SK-N-SH (cell line): Measurements from ENCODE around the gene SOX10.

ENCODE experiments used
- EP300 ChIP-seq, 2 experiments: IDR thresholded peaks; 2 replicates each; pipeline versions ENCODE4 v1.4.0 to v1.6.1; 2012; ENCODE audit warnings: borderline replicate concordance in 1 of 2, low read depth in 1 of 2, low read length in 1 of 2
- GABPA ChIP-seq: IDR thresholded peaks from 2 replicates; pipeline ENCODE4 v1.4.0; 2012; ENCODE audit warnings: low read depth, mild to moderate bottlenecking
- NFIC ChIP-seq: IDR thresholded peaks from 2 replicates; pipeline ENCODE4 v1.4.0; 2012; ENCODE audit warnings: borderline replicate concordance
- RFX5 ChIP-seq: IDR thresholded peaks from 2 replicates; pipeline ENCODE4 v1.6.1; 2012; ENCODE audit warnings: mild to moderate bottlenecking, improper control_type of control experiment, low read length
- TEAD4 ChIP-seq: IDR thresholded peaks from 2 replicates; pipeline ENCODE4 v1.4.0; 2012; ENCODE audit warnings: mild to moderate bottlenecking, borderline replicate concordance; ENCODE audit not compliant: insufficient read depth
- USF2 ChIP-seq: fragments of 150-350 bp; IDR thresholded peaks from 2 replicates; pipeline ENCODE4 v1.6.1; 2017; ENCODE audit warnings: antibody characterized with exemption, low read length, low read depth, borderline replicate concordance
- TF ChIP-seq, protein P1 (sequence below): fragments of 200-600 bp; sonication (generic); IDR thresholded peaks from 2 replicates; pipeline ENCODE4 v1.6.1; 2017; ENCODE audit warnings: antibody characterized with exemption, mild to moderate bottlenecking, moderate library complexity

- TF ChIP-seq TEAD4 (no peak), USF2 (no peak), RFX5 (no peak), GABPA (no peak), NFIC (no peak), EP300 (IDR thresholded peaks at IDR 0.05; ENCODE audit: borderline replicate concordance in 1 of 2, low read depth in 1 of 2, low read length in 1 of 2) (no peak)
- TF ChIP-seq, protein P1, sequence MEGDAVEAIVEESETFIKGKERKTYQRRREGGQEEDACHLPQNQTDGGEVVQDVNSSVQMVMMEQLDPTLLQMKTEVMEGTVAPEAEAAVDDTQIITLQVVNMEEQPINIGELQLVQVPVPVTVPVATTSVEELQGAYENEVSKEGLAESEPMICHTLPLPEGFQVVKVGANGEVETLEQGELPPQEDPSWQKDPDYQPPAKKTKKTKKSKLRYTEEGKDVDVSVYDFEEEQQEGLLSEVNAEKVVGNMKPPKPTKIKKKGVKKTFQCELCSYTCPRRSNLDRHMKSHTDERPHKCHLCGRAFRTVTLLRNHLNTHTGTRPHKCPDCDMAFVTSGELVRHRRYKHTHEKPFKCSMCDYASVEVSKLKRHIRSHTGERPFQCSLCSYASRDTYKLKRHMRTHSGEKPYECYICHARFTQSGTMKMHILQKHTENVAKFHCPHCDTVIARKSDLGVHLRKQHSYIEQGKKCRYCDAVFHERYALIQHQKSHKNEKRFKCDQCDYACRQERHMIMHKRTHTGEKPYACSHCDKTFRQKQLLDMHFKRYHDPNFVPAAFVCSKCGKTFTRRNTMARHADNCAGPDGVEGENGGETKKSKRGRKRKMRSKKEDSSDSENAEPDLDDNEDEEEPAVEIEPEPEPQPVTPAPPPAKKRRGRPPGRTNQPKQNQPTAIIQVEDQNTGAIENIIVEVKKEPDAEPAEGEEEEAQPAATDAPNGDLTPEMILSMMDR: no peak
Observed at GRCh38 chr22:37982151-37982785, 2.1 kb downstream of the SOX10 start.
